Uterus (tissue), 2 donors: ENCODE results near the gene ZBTB20.

Experiments used
- POLR2A ChIP-seq, 2 donors: fragments of 450-650 bp; IDR thresholded peaks; one replicate each; pipeline ENCODE4 v1.6.1; 2016; ENCODE audit warnings: antibody characterized with exemption in 2 of 2, mild to moderate bottlenecking in 1 of 2, moderate library complexity in 1 of 2
- TF ChIP-seq, protein P1 (sequence below), 4 experiments: fragments of 200-600 bp in 2 of 4; fragments of 450-650 bp in 2 of 4; sonication (generic) in 2 of 4; IDR thresholded peaks; one replicate each; pipeline ENCODE4 v1.5.1; 2016 to 2019; ENCODE audit warnings: antibody characterized with exemption in 4 of 4, mild to moderate bottlenecking in 2 of 4, moderate library complexity in 1 of 4

GRCh38 chr3:114942773-114943172, 204.3 kb downstream of the ZBTB20 start:
- TF ChIP-seq POLR2A (IDR thresholded peaks at IDR 0.05) = no peak
- TF ChIP-seq, protein P1, sequence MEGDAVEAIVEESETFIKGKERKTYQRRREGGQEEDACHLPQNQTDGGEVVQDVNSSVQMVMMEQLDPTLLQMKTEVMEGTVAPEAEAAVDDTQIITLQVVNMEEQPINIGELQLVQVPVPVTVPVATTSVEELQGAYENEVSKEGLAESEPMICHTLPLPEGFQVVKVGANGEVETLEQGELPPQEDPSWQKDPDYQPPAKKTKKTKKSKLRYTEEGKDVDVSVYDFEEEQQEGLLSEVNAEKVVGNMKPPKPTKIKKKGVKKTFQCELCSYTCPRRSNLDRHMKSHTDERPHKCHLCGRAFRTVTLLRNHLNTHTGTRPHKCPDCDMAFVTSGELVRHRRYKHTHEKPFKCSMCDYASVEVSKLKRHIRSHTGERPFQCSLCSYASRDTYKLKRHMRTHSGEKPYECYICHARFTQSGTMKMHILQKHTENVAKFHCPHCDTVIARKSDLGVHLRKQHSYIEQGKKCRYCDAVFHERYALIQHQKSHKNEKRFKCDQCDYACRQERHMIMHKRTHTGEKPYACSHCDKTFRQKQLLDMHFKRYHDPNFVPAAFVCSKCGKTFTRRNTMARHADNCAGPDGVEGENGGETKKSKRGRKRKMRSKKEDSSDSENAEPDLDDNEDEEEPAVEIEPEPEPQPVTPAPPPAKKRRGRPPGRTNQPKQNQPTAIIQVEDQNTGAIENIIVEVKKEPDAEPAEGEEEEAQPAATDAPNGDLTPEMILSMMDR (IDR thresholded peaks at IDR 0.05) = no peak
